ENCODE measurements around the gene VAMP2. TPM values are rescaled to one million over a fixed set of nuclear protein-coding genes. Genes with fewer than 3 reads are reported as not detected.

VAMP2 gene
- 64.6 and 67.0 TPM in 2 replicates for total RNA-seq

- intact Hi-C loops (cut with micrococcal nuclease), result no loop called here
Observed at GRCh38 chr17:8162233-8162996, at the start of gene VAMP2. TSS of gene VAMP2 (minus strand) at chr17:8162948. CDS start at chr17:8162879, 69 bp downstream.

DNA sequence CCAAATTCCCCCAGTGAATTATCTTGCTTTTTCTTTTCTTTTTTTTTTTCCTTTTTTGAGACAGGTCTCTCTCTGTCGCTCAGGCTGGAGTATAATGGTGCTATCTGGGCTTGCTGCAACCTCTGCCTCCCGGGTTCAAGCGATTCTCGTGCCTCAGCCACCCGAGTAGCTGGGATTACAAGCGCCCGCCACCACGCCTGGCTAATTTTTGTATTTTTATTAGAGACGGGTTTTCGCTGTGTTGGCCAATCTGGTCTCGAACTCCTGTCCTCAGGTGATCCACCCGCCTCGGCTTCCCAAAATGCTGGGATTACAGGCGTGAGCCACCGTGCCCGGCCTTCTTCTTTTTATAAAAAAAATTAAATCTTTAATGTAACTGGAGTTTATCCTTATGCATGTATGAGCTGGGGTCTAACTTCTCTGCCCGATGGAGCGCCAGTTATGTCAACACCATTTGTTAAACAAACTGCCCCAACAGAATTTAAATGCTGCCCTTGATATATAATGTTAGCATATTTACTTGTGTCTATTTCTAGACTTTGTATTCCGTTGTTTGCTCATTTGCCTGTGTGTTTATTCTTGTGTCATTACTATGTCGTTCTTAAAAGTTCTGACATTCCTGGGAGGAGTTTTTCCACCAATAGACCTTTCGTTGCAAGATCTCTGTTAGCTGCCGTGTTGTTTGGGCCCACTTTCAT lies 48.2 kb upstream of the VAMP2 start:
- intact Hi-C loops (cut with micrococcal nuclease), result loop anchor here (1.0 kb wide), 3 partner anchors 11 to 19 kb away; no protein-coding TSS in a partner anchor

DNA sequence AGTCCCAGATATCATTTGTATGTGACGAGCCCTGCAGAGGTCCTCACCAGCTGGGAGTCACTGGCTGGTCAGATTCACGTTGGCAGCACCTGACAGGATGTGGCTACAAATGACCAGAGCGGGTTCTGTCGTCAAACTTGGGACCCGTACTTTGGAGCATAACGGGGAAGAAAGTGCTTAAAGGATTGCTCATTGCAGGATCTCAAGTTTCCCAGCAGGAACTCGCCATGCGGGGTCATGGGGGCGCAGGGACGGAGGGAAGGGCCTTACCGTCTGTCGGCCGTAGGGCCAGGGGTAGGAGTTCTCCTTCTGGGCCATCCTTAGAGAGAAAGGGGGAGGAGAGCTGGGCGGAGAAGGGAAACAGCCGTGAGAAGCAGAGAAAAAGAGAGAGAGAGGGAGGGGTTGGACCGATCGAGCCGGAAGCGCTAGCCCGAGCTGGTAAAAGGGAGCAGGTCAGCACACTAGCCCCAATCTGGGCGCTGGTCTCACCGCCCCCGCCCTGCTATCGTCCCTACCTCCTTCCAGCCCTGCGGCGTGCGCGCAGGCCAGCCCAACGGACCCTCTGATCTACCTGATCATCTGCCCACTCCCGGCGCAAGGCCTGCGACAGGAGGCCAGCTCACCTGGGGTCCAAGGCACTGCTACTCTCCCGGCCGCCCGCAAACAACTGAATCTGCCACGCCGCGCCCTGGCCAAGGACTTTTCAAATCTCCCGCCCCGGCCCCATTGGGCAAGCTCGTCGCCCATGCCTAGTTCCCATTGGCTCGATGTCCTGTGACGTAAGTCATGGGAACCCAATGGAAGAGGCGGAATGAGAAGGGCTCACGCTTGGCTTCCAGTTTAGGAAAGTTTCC lies 47.4 kb upstream of the VAMP2 start, which contains the start of gene AURKB:
Gene AURKB, minus strand, starts transcription at position 669 of the 854 bp plus-strand sequence. Its CDS starts 351 bp downstream, at position 318.
- intact Hi-C loops (cut with micrococcal nuclease), result loop anchor here (1.0 kb wide), 3 partner anchors 10 to 18 kb away; no protein-coding TSS in a partner anchor

DNA sequence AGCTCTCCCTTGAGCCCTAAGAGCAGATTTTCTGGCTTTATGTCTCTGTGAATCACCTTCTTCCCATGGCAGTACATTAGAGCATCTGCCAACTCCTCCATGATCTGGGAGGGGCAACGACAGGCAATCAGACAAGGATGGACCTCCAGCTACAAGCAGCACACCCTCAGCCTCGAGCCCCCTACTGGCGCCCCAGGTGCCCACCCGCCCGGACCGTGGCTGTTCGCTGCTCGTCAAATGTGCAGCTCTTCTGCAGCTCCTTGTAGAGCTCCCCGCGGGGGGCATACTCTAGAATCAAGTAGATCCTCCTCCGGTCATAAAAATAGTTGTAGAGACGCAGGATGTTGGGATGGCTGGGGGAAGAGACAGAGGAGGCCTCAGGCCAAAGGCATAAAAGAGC lies 43.8 kb upstream of the VAMP2 start:
- intact Hi-C loops (cut with micrococcal nuclease), result no loop called here

GRCh38 chr17:8204761-8205555 lies 42.2 kb upstream of the VAMP2 start:
- intact Hi-C loops (cut with micrococcal nuclease), result no loop called here

GRCh38 chr17:8192070-8192815 lies 29.5 kb upstream of the VAMP2 start:
- intact Hi-C loops (cut with micrococcal nuclease), result loop anchor here (1.0 kb wide), 2 partner anchors 18 to 36 kb away; partner anchors contain the start of gene AURKB

DNA sequence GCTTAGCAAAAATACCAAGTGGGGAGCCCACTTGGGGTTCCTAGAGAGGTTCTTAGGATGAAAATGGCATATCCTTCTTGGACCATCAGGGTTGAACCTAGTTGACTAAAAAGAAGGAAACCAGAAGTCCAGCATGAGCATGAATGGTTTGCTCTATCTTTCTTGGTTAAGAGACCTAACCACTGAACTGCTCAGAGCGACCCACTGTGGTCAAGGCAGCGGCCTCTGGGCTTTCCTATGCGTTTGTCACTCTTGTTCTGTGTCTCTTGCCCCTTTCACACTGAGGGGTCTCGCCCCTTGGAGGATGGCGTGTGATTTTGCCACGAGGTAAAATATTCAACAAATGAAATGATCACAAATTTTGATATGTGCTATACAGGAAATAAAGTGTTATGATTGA lies 27.8 kb upstream of the VAMP2 start:
- intact Hi-C loops (cut with micrococcal nuclease), result loop anchor here (1.0 kb wide), 1 partner anchor 10 kb away; no protein-coding TSS in a partner anchor

GRCh38 chr17:8189711-8190477 lies 27.1 kb upstream of the VAMP2 start, which contains the start of gene BORCS6:
TSS of gene BORCS6 (minus strand) at chr17:8190180. CDS start at chr17:8190140, 40 bp downstream.
- intact Hi-C loops (cut with micrococcal nuclease), result loop anchor here (1.0 kb wide), 1 partner anchor 10 kb away; no protein-coding TSS in a partner anchor

DNA sequence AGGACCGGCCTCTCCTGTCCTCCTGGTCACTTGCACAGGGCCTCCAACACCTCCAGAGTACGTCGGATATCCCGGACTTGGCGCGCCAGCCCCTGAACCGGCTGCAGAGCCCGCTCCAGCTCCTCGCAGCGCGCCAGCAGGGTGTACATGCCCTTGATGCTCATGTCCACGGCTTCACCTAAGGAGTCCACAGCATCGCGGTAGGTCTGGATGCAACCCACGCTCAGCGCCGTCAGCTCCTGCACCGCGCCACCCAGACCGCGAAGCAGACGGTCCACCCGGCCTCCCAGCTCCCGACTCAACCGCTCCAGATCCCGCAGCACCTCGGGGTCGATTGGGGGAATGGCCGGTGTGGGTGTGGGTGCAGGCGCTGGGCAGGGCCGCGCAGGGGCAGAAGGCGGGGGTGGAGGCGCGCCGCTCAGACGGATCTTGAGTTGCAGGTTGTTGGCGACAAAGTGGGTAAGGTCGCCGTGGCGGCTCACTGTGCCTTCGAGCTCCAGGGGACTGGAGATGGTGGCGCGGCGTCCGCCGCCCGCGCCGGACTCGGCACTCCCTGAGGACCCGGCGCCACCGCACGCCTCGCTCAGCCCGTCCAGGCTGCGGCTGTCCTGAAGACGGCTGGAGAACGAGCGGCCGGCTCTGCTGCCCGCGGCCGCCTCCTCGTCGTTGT lies 26.4 kb upstream of the VAMP2 start:
- intact Hi-C loops (cut with micrococcal nuclease), result no loop called here

DNA sequence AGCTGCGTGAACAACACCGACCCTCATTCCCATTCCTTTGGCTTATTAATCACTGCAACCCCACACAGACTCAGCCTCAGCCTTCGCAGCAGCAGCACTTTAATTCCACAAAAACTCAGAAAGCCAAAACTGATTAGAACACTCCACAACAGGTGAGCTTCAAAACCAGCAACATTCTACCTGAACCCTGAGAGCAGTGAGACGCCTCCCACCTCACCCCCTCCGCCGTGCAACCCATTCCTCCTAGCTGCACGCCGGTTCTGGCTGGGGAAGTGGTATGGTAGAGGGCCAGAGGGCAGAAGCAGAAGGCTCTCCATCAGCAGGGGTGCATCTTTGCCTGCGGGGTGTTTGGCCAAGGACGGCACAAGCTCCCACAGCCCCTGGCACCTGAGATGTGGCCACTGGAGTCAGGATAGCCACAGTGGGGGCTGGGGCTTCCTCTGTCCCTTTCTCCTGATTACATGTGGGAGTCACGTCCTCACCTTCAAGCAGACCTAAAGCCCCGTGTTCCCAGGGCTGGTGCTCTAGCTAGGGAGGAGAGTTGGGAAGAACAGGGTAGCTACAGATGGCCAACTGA lies 25.6 kb upstream of the VAMP2 start:
- intact Hi-C loops (cut with micrococcal nuclease), result no loop called here

DNA sequence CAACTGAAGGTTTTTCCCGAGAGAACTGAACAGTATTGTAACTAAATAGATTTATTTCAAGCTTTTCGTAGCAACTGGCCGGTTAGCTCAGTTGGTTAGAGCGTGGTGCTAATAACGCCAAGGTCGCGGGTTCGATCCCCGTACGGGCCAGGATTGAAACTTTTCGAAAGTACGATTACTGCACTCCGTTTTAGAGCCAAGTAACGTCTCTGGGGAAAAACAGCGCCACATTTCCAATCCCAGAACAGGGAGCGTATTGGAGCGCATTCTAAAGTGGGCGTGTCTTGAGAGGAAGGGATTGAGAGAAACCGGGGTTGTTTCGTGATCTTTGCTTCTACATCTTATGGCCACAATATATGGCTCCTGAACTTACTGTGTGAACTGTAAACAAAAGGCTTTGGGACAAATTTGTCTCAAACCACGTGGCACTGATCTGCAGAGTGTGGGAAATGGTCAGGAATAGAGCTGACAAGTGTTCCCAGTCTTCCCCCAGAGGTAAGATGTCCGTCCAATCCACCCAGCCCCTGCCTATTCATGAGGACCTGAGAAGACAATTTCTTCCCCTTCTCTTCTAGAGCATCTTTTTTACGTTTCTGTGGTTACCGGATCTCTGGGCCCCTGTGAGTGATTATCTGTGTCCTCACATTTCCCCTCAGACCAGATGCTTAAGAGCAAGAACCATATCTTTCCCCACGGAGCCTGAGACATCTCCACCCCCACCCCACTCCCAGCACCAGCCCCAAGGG lies 24.9 kb upstream of the VAMP2 start:
- intact Hi-C loops (cut with micrococcal nuclease), result loop anchor here (1.0 to 2.0 kb wide), 7 partner anchors 14 to 67 kb away; partner anchors contain the start of genes CTC1 and PFAS

GRCh38 chr17:8186787-8187516 lies 24.2 kb upstream of the VAMP2 start:
- intact Hi-C loops (cut with micrococcal nuclease), result loop anchor here (1.0 to 2.0 kb wide), 8 partner anchors 11 to 67 kb away; partner anchors contain the start of genes CTC1, PFAS and TMEM107

- intact Hi-C loops (cut with micrococcal nuclease), result loop anchor here (1.0 to 2.0 kb wide), 3 partner anchors 10 to 62 kb away; partner anchors contain the start of genes CTC1, PFAS and TMEM107
Observed at GRCh38 chr17:8186446-8186786, 23.7 kb upstream of the VAMP2 start.

- intact Hi-C loops (cut with micrococcal nuclease), result loop anchor here (1.0 to 2.0 kb wide), 3 partner anchors 10 to 63 kb away; partner anchors contain the start of genes CTC1, PFAS and TMEM107
Observed at GRCh38 chr17:8185582-8186445, 23.1 kb upstream of the VAMP2 start.

Data from T-helper 2 cell treated with Interferon-gamma antibody and Interleukin-4, amounts not matched to agents 100 ng/mL and 5 ng/mL, for 36 hours (primary cell).